ENCODE results near the gene CEACAM16. TPM values are rescaled to one million over a fixed set of nuclear protein-coding genes. Genes with fewer than 3 reads are reported as not detected.

Gene CEACAM16
- polyA plus RNA-seq, 1 donor (not counting 4 experiments of a cell fraction or from before 2014, with no cell fraction given): not detected

DNA sequence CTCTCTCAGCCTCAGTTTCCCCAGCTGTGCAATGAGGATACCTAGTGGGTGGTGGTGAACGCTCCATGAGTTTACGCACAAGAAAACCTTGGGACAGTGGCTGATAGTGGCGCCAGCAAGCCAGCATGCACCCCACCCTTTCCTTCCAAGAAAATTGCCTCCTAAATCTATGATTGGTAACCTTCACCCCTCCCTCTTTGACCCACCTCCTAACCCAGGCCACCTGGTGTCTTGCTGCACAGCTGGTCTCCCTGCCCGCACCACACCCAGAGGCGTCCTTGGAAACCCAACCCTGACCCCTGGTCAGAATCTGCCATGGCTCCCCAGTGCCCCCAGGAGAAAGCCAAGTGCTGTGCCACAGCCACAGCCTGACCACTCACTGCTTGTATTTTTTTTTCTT lies 26.7 kb downstream of the CEACAM16 start:
- dilution Hi-C loops (cut with MboI; ENCODE audit: extremely low pct_ligation_motif_present, low sequenced_read_pairs): no loop called here
- Histone ChIP-seq H3K79me2 (ENCODE audit: control insufficient read depth, insufficient read depth, low read length) (no peaks in the 10 kb centered on the region), H3K9ac (ENCODE audit: control insufficient read depth, extremely low read depth, insufficient read depth, low read length) (no peak overlapping the region), H4K20me1 (ENCODE audit: control insufficient read depth, extremely low read depth, insufficient read depth, low read length) (no peaks in the 10 kb centered on the region), H3K4me3 (ENCODE audit: control insufficient read depth in 2 of 3, extremely low read depth in 1 of 3, insufficient read depth in 2 of 3, low read depth in 1 of 3, low read length in 3 of 3) (no peak overlapping the region), H3K9me1 (ENCODE audit: control insufficient read depth, extremely low read depth, insufficient read depth, low read length) (no peaks in the 10 kb centered on the region), H3K27me3 (ENCODE audit: control insufficient read depth, extremely low read depth, insufficient read depth, low read length) (no peaks in the 10 kb centered on the region), H3K27ac (ENCODE audit: control insufficient read depth, insufficient read depth, low read length) (no peak overlapping the region), H2AFZ (ENCODE audit: control insufficient read depth, low read length) (no peak overlapping the region), H3K36me3 (ENCODE audit: control insufficient read depth in 2 of 2, extremely low read depth in 1 of 2, insufficient read depth in 2 of 2, low read length in 2 of 2) (no peaks in the 10 kb centered on the region), H3K9me3 (ENCODE audit: control insufficient read depth, low read depth, low read length) (no peaks in the 10 kb centered on the region), H3K4me1 (ENCODE audit: control insufficient read depth, extremely low read depth, insufficient read depth, low read length) (peaks cover 13% of the 10 kb centered on the region), H3K4me2 (ENCODE audit: control insufficient read depth, extremely low read depth, insufficient read depth, low read depth, low read length) (no peak overlapping the region)
- DNase-seq (ENCODE audit: low read depth, low spot score) (no peak), FAIRE-seq (no peak)
- TF ChIP-seq EZH2 (IDR thresholded peaks at IDR 0.05; ENCODE audit: low read length): no peak
- TF ChIP-seq, protein P1, sequence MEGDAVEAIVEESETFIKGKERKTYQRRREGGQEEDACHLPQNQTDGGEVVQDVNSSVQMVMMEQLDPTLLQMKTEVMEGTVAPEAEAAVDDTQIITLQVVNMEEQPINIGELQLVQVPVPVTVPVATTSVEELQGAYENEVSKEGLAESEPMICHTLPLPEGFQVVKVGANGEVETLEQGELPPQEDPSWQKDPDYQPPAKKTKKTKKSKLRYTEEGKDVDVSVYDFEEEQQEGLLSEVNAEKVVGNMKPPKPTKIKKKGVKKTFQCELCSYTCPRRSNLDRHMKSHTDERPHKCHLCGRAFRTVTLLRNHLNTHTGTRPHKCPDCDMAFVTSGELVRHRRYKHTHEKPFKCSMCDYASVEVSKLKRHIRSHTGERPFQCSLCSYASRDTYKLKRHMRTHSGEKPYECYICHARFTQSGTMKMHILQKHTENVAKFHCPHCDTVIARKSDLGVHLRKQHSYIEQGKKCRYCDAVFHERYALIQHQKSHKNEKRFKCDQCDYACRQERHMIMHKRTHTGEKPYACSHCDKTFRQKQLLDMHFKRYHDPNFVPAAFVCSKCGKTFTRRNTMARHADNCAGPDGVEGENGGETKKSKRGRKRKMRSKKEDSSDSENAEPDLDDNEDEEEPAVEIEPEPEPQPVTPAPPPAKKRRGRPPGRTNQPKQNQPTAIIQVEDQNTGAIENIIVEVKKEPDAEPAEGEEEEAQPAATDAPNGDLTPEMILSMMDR (optimal IDR thresholded peaks at IDR 0.05 in 1 of 3, IDR thresholded peaks at IDR 0.05 in 1 of 3, conservative IDR thresholded peaks at IDR 0.05 in 1 of 3; ENCODE audit: extremely low read depth in 1 of 3, insufficient read depth in 2 of 3, low read length in 3 of 3): no peak

DNA sequence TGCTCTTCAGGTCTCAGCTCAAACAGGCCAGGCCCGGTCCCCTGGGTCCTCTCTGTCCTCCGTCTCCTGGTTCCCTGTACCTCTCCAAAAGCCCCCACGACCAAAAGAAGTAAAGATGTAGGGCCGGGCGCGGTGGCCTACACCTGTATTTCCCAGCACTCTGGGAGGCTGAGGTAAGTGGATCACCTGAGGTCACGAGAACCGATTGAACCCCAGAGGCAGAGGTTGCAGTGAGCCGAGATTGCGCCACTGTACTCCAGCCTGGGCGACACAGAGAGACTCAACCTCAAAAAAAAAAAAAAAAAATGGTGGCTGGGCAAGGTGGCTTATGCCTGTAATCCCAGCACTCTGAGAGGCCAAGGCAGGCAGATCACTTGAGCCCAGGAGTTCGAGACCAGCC lies 27.5 kb downstream of the CEACAM16 start:
- no peak overlapping the region for H3K27ac ChIP-seq (ENCODE audit: control insufficient read depth, insufficient read depth, low read length)
- no peaks in the 10 kb centered on the region for H3K36me3 ChIP-seq (ENCODE audit: control insufficient read depth in 2 of 2, extremely low read depth in 1 of 2, insufficient read depth in 2 of 2, low read length in 2 of 2)
- no peak for DNase-seq (ENCODE audit: low read depth, low spot score)
- no peaks in the 10 kb centered on the region for H3K9me3 ChIP-seq (ENCODE audit: control insufficient read depth, low read depth, low read length)
- H3K27me3 ChIP-seq (ENCODE audit: control insufficient read depth, extremely low read depth, insufficient read depth, low read length): no peaks in the 10 kb centered on the region
- no peak overlapping the region for H3K4me2 ChIP-seq (ENCODE audit: control insufficient read depth, extremely low read depth, insufficient read depth, low read depth, low read length)
- H2AFZ ChIP-seq (ENCODE audit: control insufficient read depth, low read length): no peak overlapping the region
- no peak overlapping the region for H3K9ac ChIP-seq (ENCODE audit: control insufficient read depth, extremely low read depth, insufficient read depth, low read length)
- FAIRE-seq: no peak
- H3K9me1 ChIP-seq (ENCODE audit: control insufficient read depth, extremely low read depth, insufficient read depth, low read length): no peaks in the 10 kb centered on the region
- no peaks in the 10 kb centered on the region for H3K79me2 ChIP-seq (ENCODE audit: control insufficient read depth, insufficient read depth, low read length)
- no peak overlapping the region for H3K4me3 ChIP-seq (ENCODE audit: control insufficient read depth in 2 of 3, extremely low read depth in 1 of 3, insufficient read depth in 2 of 3, low read depth in 1 of 3, low read length in 3 of 3)
- peaks cover 13% of the 10 kb centered on the region for H3K4me1 ChIP-seq (ENCODE audit: control insufficient read depth, extremely low read depth, insufficient read depth, low read length)
- dilution Hi-C loops (cut with MboI; ENCODE audit: extremely low pct_ligation_motif_present, low sequenced_read_pairs): no loop called here
- H4K20me1 ChIP-seq (ENCODE audit: control insufficient read depth, extremely low read depth, insufficient read depth, low read length): no peaks in the 10 kb centered on the region
- TF ChIP-seq EZH2 (IDR thresholded peaks at IDR 0.05; ENCODE audit: low read length): no peak
- TF ChIP-seq, protein P1 (optimal IDR thresholded peaks at IDR 0.05 in 1 of 3, IDR thresholded peaks at IDR 0.05 in 1 of 3, conservative IDR thresholded peaks at IDR 0.05 in 1 of 3; ENCODE audit: extremely low read depth in 1 of 3, insufficient read depth in 2 of 3, low read length in 3 of 3): no peak
